HG02623 (cell line): Measurements from ENCODE around the gene SUN1.
A peak's percentile ranks its signal among the peaks of the same experiment; 100 is the strongest.

ENCODE experiments used
- ATAC-seq: cut with Tn5 transposase; IDR thresholded peaks from one replicate; pipeline ENCODE4 v1.9.1; 2021; ENCODE audit warnings: moderate library complexity; ENCODE audit not compliant: unreplicated experiment

The SUN1 gene

DNA sequence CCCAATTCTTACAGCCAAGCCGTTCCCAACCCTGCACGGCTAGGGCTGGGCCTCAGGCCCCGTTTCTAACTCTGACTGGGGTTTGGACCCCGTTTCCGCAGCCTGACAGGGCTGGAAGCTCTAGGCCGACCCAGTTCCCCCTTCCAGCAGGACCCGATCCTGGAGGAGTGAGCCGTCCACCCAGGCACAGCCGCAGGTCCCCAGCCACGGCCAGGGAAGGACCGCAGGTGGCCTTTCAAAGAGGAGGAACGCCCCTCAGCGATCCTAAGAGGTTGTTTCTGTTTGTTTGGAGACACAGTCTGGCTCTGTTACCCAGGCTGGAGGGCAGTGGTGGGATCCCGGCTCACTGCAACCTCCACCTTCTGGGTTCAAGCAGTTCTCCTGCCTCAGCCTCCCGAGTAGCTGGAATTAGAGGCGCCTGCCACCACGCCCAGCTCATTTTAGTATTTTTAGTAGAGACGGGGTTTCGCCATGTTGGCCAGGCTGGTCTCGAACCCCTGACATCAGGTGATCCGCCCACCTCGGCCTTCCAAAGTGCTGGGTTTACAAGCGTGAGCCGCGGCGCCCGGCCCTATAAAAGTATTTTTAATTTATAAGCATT, 43.3 kb downstream of the SUN1 start:
- no peak for ATAC-seq

GRCh38 chr7:876077-876971, 44.0 kb downstream of the SUN1 start, which contains the start of gene GET4:
Gene GET4 (plus strand): TSS chr7:876554. CDS start chr7:876646, 92 bp downstream.
- ATAC-seq = peak; percentile 73

DNA sequence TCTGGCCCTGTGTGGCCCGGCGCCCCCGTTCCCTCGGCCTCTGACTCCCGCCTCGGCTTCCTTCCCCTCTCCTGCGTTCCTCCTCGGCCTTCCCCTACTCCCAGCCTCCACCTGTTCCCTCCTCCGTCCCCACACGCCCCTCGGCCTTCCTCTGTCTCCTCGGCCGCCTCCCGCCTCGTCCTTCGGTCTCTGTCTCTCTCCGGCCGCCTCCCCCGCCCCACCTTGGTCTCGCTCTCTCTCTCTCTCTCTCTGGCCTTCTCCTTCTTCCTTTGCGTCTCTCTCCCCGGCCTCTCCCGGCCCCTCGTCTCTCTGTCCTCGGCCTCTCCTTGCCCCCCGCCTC, 44.7 kb downstream of the SUN1 start:
- ATAC-seq = peak; percentile 17

DNA sequence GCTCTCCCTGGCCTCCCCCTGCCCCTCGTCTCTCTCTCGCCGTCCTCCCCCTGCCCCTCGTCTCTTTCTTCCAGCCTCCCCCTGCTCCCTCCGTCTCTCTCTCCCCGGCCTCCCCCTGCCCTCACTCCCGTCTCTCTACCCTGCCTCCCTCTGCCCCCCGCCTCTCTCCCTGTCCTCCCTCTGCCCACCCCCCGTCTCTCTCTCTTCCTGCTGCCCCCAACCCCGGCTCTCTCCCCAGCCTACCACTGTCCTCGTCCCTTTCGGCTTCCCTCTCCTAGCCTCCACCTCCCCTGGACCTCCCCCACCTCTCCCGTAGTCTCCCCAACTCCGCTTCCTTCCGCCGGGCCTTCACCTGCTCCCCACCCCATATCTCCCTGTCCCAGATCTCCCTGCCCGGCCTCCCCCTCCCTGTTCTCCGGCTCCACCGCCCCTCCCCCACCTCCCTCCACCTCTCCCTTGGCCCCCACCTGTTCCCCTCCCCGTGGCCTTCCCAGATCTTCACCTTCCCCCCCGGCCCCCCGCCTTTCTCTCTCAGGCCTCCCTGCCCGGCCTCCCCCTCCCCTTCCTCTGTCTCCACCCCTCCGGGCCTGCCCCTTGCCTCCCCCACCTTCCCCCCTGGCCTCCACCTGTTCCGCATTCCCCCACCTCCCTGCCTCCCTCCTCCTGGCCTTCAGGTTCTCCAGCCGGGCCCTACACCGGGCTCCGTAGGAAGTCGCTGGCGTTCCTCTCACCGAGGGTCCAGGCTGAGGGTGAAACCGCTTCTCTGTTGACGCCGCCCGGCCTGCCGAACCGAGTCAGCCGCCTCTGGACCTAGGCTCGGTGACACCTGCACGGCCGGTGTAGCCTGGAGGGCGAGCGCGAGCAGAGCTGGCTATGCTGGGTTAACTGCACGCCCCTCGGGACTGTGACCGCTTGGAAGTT, 45.3 kb downstream of the SUN1 start:
- ATAC-seq = no peak

DNA sequence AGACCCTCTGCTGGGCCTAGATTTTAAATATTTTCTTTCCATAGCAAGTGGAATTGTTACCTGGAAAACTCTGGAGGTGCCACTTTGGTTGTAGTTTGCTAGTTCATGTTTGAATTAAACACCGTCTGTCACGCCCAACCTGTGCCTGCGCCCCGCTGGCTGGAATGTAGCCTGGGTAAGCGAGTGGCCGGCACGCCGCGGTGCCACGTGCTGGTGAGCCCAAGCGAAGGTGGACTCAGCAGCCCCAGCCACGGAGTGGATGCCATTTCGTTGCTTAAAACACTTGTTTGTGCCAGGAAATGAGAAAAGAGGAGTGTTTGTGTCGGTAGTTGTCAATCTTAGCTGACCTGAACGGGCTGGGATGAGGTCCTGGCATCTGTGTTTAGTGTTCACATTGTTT, 46.8 kb downstream of the SUN1 start:
- ATAC-seq = no peak

DNA sequence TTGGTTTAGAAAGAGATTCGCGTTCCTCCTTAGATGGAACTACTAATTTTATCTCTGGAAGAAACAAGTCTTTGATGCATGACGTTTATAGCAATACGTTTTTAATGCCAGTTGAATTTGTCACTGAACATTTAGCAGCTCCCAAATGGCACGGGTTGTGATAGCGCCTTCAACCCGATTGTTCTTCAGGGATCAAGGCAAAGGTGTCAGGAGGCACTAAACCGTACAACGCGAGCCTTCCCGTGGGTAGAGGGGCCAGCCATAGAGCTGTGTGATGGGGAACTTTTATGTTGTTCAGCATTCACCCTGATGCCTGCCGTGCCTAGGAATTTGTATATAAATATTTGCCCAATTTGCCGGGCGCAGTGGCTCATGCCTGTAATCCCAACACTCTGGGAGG, 47.4 kb downstream of the SUN1 start:
- ATAC-seq = no peak

DNA sequence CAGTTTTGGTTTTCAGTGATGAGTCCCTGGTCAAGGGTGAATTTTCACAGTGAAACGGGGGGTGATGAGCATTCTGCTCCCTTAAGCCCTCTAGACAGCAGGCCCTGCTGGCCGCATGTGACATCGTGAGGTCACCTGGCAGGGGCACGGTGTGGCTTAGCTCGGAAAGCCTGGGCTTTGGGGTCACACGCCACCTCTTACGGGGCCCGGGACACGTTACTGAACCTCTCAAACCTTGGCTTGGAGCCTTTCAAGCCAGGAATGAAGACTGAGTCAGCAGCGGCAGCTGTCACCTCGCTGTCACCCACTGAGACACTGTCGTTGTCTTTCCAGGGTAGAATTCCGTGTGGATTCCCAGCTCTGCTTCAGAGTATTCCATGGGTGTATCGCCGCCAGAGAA, 48.2 kb downstream of the SUN1 start:
- ATAC-seq = no peak

GRCh38 chr7:881441-882234, 49.4 kb downstream of the SUN1 start:
- ATAC-seq = no peak

DNA sequence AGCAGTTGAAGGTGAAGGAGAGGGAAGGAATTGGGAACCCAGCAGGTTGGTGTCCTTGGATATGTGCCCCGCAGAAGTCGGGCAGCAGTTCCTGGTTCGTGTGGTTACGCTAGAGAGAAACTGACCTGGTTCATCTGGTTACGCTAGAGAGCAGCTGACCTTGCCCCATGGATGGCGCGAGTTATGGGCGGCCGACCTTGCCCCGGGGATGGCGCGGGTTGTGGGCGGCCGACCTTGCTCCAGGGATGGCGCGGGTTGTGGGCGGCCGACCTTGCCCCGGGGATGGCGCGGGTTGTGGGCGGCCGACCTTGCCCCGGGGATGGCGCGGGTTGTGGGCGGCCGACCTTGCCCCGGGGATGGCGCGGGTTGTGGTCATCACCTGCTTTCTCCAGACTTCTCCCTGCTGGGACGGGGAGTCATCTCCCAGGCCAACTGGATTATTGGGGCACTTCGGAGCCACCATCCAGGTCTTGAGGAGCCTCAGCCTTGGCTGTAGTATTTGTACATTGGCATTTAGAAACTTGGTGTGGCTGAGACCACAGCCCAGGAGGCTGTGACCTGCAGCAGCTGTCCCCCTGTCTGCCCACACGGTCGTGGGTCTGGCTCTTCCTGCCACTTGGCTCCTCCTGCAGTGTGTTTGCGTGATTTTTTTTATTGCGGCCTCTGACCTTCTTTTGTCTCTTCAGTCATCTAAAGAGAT, 50.2 kb downstream of the SUN1 start:
- ATAC-seq = no peak

- ATAC-seq = no peak
Observed at GRCh38 chr7:883055-884021, 51.1 kb downstream of the SUN1 start.

DNA sequence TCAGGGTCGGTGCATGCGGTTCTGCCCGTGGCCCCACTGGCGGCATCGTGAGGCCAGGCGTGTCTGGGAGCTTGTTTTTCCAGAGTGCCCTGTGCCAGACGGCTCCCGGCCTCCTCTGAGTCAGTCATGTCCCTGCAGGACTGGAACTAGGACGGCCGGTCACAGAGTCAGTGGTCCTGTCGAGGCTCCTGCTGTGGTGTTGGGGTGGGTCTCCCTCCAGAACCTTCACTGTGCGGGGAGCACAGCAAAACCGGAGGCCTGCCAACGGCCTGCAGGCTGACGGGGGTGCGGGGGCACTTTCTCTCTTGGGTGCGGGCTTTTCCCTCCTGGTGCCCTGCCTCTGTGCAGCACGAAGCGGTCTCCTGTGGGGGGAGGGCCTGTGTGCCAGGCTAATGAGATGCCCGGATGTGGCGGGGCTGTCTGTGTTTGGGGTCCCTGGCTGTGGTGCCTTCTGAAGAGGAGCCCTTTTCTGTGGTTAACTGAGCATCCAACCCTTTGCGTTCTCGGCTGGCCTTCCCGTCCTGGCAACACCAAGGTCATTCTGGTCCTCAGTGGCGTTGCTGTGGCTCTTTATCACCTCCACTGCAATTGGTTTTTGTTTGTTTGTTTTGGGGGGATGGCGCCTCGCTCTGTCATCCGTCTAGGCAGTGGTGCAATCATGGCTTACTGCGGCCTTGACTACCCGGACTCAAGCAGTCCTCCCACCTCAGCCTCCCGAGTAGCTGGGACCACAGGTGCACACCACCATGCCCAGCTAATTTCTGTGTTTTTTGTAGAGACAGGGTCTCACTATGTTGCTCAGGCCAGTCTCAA, 52.1 kb downstream of the SUN1 start:
- no peak for ATAC-seq

DNA sequence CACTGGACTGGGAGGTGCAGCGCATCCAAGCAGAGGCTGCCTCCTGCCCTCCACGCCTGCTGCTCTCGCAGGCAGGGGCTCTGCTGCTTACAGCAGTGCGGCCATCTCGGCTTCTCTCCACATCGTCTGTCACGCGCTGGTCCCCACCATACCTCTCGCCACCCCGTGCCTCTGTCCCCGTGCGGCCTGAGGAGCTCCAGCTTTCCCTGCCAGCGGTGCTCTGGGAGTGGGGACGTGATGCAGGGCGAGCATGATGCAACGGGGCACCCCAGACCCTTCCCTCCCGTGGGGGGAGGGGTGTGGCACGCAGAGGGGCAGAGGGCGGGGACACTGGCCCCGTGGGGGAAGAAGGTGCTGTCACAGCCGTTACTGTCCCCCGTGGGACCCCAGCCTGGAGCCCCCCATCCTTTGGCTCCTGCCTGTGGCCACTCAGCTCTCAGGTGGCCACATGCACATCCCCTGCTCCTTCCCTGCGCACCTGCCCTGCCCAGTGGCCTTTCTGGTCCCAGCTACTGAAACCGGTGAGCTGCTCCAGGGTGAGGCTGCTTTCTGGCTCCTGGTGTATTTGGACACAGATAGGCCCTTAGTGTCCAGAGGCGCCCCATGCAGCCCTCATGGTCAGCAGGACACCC, 53.1 kb downstream of the SUN1 start:
- ATAC-seq = no peak

GRCh38 chr7:885893-886625, 53.8 kb downstream of the SUN1 start:
- ATAC-seq = no peak

DNA sequence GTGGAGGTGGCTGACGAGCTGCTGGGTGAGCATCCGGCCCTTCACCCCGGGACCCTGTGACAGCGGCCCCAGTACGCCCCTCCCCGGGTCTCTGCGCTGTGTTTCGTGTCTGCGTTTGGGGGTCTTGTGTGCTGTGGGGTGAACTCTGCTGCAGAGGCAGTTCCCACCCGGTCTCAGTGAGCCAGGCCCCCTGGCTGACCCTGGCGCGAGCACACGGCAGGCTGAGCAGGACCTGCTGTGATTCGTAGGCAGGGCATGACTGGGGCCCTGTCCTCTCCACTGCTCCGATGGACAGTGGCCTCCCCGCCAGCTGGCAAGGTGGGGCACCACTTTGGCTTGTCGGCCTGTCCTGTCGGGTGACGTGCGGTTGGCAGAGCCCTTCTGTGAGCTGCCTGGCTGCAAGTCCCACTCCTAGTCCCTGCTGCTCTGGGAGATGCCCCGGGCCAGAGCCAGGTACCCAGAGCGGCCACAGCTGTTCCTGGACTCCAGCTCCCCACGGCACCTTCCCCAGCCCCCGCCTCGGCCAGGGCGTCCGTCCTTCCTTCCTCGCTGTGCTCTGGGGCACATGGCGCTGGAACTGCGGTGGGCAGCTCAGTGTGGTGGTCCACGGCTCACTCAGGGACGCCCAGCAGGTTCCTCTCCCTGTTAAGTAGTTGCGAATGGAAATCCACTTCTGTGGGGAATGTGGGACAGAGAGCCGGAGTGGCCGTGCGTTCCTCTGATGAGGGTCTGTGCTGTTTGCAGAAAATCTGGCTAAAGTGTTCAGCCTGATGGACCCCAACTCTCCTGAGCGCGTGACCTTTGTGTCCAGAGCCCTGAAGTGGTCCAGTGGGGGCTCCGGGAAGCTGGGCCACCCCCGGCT, 54.6 kb downstream of the SUN1 start:
- no peak for ATAC-seq

GRCh38 chr7:887488-887820, 55.2 kb downstream of the SUN1 start:
- ATAC-seq = no peak
